HTR-8/SVneo (cell line): Measurements from ENCODE around the gene GRK2.
A peak's percentile ranks its signal among the peaks of the same experiment; 100 is the strongest.

Experiments
- DNase-seq: peaks from one replicate; pipeline ENCODE4 v3.0.0; 2011; ENCODE audit warnings: low spot score, mixed read lengths; ENCODE audit not compliant: insufficient read length
- FAIRE-seq: peaks from 2 replicates; lab custom pipeline; 2011; peaks lifted over from hg19 to GRCh38; lab: Jason Lieb, UNC

GRK2 gene

DNA sequence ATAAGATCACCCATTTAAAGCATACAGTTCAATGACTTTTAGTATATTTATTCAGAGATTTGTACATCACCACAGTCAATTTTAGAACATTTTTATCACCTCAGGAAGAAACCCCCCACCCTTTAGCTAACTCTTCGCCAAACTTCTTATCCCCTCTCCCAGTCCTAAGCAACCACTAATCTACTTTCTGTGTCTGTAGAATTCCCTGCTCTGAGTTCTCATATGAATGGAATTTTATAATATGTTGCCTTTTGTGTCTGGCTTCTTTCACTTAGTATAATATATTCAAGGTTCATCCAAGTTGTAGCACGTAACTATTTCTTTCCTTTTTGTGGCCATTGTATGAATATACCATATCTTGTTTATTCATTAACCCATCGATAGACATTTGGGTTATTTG is 26.4 kb downstream of the GRK2 start:
- FAIRE-seq = no peak
- no peak for DNase-seq

DNA sequence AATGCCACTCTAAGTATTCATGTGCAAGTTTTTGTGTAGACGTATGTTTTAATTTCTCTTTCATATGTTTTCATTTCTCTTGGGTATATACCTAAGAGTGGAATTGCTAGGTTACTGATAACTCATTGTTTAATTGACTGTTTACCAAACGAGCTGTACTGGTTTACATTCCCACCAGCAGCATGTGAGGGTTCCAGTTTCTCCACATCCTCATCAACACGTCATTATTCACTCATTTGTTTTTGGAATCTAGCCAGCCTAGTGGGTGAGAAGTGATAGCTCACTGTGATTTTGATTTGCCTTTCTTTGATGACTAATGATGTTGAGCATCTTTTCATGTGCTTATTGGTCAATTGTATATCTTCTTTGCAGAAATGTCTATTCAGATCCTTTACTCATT is 26.8 kb downstream of the GRK2 start:
- DNase-seq (no peak), FAIRE-seq (no peak)

DNA sequence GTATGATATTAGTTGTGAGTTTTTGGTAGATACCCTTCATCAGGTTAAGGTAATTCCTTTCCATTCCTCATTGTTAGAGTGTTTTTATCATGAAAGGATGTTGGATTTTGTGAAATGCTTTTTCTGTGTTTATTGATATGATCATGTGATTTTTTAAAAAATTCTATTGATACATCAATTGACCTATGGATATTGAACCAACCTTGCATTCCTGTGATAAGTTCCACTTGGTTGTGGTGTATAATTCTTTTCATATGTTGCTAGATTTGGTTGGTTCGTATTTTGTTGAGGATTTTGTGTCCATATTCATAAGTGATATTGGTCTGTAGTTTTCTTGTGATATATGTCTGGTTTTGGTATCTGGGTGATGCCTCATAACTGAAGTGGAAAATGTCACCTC is 29.6 kb downstream of the GRK2 start:
- FAIRE-seq = no peak
- DNase-seq = no peak

DNA sequence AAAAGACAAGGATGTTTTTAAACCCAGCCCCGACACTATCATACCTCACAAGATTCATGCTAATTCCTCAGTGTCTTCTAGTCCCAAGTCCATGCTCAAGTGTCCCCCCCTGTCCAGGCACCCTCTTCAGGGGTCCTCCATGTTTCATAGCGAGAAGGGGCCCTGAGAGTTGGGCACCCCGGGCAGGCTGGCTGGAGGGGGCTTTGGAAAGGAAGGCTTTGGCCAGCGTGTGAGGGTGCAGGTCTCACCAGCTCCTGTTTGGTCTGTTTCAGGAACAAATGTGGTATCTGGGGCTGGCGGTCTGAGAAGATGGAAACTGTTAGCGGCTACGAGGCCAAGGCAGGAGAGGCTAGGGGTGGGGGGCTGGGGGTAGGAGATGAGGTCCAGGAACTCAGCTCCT is 32.5 kb downstream of the GRK2 start:
- DNase-seq = no peak
- no peak for FAIRE-seq

DNA sequence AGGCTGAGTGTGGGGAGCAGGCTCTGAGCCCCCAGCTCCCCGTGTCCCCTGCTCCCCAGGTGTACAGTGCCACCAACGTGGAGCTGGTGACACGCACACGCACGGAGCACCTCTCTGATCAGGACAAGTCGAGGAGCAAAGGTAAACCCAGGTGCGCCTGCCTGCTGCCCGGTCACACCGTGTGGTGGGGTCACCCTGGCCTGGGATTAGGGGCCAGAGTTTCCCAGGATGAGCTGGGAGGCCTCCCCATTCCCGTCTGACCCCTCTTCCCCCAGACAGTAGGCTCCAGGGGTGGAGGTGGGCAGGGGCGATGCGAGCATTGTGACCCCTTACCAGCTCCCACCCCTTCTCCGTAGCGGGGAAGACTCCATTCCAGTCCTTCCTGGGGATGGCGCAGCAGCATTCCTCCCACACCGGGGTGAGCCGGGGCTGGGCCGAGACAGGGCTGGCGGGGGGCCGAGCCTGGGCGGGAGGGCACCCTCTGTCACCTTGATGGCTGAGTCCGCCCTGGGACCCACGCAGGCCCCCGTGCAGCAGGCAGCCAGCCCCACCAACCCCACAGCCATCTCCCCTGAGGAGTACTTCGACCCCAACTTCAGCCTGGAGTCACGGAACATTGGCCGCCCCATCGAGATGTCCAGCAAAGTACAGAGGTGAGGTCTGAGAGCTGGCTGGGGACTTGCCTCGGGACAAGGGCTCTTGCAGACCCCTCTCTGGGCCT is 33.4 kb downstream of the GRK2 start:
- no peak for DNase-seq
- FAIRE-seq = peak; percentile 31

DNA sequence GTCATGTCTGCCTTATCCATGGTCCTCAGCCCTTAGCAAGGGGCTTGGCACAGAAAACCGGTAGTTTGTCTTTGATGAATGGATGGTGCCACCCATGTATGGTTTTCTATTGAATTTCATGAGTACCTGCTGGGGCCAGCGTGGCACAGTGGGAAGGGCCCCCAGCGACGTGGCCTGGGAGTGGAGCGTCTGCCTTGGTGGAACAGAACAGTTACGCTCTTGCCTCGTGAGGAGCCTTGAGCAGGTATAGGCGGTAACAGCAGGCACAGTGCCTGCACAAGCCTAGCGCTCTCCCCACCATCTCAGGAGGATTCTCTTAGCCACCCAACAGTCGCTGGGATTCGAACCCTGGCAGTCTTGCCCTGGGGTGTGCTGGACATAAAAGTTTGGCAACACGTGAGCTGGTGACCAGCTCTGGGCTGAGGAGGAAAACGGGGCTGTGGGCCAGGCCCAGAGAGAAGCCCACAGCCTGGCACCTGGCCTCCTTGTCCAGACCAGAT is 34.0 kb downstream of the GRK2 start:
- FAIRE-seq (peak; percentile 31), DNase-seq (no peak)

DNA sequence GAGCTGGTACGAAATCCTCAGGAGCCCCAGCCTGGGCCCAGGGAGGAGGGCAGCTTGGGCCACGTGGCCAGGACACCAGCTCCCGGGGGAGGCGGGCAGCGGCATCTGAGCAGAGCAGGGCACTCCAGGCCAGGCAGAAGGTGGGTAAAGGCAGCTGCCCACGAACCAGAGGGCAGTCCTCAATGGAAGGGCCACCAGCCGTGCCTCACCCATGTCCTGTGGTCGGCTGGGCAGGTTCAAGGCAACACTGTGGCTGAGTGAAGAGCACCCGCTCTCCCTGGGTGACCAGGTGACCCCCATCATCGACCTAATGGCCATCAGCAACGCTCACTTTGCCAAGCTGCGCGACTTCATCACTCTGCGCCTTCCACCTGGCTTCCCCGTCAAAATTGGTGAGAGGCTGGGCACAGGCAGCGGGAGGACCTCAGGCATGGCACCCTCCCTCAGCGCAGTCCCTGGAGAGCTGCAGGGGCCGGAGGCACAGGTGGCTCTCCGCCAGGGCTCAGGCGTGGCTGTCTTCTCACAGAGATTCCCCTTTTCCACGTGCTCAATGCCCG is 34.6 kb downstream of the GRK2 start:
- FAIRE-seq (peak; percentile 31), DNase-seq (no peak)

DNA sequence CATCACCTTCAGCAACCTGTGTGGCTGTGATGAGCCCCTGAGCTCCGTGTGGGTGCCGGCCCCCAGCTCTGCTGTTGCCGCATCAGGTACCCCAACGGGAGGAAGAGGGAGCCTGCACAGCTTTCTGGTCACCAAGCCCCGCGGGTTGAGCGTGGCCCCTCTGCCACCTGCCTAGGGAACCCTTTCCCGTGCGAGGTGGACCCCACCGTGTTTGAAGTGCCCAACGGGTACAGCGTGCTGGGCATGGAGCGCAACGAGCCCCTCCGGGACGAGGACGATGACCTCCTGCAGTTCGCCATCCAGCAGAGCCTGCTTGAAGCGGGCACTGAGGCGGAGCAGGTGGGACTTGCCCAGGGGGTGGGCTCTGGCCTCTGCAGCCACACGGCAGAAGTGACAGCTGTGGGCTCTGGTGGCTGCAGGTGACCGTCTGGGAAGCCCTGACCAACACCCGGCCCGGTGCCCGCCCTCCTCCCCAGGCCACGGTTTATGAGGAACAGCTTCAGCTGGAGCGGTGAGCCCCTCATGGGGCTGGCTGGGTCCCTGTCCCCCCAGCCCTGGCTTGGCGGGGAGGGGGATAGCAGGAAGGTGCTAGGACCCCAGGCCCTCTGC is 35.1 kb downstream of the GRK2 start:
- no peak for DNase-seq
- no peak for FAIRE-seq

DNA sequence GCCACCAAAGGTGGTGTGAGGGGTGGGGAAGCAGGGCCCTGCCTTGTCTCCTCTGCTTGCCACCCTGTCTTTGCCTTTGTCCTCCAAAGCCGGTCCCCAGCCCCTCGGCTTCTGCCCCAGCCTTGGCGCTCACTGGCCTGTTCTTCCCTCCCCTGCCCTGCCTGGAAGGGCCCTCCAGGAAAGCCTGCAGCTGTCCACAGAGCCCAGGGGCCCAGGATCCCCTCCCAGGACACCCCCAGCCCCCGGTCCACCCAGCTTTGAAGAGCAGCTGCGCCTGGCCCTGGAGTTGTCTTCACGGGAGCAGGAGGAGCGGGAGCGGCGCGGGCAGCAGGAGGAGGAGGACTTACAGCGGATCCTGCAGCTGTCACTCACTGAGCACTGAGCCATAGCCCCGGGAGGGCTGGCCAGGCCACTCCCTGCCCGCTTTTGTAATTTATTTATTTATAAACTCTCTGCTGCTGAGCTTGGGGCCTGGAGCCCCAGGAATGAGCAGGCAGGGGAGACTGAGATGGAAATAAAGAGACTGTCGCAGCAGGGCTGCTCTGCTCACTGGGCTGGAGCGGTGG is 35.8 kb downstream of the GRK2 start:
- FAIRE-seq (no peak), DNase-seq (no peak)

DNA sequence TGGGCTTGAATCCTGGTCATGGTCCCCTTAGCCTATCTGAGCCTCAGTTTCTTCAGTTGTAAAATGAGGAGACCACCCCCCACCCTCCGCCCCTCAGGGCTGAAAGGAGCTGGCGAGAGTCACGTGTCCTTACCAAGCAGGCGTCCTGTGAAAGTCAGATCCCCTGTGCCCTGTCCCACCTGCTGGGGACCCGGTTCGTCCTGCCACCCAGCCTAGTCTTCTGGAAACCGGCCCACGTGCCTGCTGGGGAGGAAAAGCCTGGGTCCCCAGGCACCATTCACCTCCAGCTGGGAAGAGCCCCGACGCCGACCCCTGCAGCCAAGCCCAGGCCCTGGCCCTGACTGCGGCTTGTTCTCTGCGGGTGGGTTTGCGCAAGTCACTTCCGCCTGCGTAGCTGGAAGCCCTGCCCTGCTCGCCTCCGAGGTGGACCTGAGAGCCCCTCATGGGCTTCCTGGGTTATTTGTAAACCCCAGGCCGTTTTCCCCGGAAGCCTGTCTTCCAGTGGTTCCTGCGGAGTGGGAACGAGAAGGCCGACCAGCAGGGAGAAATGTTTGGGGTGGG is 36.4 kb downstream of the GRK2 start:
- DNase-seq = no peak
- no peak for FAIRE-seq

DNA sequence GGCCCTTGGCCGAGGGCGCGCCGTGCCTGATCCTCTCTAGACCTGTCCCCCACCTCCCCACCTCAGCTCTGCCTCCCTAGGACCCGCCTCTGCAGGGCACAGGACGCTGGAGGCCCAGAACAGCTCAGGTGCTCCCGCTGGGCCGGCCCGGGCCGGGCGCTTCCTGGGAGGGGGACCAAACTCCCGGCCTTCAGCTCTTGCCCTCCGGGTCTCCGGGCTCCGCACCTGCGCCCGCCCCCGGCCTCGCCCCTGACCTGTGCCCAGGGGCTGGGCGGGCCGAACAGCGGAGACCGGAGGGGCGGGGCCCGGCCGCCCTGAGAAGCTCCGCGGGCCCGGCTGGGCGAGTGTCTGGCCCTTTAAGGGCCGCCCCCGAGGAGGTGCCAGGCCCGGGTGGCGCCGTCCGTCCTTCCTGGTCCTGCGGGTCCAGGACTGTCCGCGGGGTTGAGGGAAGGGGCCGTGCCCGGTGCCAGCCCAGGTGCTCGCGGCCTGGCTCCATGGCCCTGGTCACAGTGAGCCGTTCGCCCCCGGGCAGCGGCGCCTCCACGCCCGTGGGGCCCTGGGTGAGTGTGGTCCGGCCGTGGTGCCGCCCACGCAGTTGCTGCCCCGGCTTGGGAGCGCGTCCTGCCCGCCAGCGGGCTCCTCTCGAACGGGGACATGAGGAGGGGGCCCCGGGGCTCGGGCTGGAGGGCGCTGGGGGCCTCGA is 37.0 kb downstream of the GRK2 start, which contains the start of gene SSH3:
Gene SSH3 (plus strand): TSS at position 399 of the 703 bp plus-strand sequence. CDS start 96 bp downstream, at position 495.
- peak; percentile 85 for DNase-seq

DNA sequence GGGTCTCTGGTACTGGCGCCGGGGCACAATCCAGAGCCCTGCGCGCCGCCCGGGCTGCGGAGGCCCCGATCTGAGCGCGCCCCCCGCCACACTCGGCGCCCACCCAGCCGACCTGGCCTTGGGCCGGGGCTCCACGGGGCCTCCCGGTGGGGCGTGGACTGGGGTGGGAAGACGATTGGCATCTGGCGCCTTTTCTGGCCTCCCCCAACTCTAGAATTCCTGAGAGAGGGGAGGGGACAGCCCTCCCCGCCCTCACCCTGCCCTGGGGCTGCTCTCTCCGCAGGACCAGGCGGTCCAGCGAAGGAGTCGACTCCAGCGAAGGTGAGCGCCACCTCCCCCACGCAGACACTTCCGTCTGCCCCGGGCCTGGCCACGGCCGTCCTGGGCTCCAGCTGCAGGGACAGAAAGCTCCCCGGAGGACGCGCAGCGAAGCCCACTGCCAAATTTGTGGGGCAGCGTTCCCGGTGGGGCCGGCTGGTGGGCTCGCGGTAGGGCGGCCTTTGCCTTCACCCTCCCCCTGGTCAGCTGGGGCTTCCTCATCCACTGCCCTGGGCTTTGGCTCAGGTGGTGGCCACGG is 37.6 kb downstream of the GRK2 start:
- peak; percentile 98 for FAIRE-seq
- DNase-seq = peak; percentile 57

More for the DNA sequence above, 37.0 kb downstream of the GRK2 start, which contains the start of gene SSH3:
- no peak for FAIRE-seq

DNA sequence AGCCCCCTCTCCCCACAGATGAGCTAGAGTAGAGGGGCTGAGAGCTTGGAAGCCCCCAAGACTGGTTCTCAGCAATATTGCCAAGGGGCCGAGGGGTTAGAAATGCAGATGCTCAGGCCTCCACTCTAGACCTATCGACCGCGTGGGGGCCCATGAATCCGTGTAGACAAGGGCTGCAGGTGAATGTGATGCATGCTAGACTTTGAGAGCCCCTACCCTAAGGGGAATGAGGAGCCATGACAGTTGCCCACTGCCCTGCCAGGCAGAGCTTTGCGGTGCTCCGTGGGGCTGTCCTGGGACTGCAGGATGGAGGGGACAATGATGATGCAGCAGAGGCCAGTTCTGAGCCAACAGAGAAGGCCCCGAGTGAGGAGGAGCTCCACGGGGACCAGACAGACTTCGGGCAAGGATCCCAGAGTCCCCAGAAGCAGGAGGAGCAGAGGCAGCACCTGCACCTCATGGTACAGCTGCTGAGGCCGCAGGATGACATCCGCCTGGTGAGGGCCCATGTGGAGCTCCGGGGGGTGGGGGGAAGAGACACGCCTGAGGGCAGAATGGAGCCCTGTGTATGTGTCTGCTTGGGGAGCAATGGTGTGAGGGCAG is 38.3 kb downstream of the GRK2 start:
- FAIRE-seq = peak; percentile 55
- DNase-seq = no peak

DNA sequence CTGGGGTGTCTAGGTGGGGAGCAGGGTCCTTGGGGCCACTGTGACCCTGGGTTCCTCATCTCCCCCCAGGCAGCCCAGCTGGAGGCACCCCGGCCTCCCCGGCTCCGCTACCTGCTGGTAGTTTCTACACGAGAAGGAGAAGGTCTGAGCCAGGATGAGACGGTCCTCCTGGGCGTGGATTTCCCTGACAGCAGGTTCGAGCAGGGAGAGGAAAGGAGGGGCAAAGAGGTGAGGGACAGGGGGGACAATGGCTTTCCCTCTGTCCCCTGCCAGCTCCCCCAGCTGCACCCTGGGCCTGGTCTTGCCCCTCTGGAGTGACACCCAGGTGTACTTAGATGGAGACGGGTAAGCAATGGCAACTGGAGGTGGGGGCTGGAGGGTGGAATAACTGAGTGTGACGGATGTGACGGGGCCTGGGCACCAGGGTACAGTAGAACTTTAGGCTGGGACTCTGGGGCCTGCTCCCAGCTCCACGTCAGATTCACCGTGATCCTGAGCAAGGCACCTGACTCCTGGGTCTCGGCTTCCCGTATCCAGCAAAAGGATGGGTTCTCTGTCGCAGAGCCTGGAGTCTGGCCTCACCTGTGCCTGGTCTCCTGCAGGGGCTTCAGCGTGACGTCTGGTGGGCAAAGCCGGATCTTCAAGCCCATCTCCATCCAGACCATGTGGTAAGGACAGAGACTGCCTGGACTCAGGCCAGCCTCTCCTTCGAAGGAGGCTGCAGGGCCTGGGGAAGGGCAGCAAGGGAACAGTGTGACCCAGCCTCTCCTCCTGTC is 40.7 kb downstream of the GRK2 start:
- FAIRE-seq = no peak
- no peak for DNase-seq

DNA sequence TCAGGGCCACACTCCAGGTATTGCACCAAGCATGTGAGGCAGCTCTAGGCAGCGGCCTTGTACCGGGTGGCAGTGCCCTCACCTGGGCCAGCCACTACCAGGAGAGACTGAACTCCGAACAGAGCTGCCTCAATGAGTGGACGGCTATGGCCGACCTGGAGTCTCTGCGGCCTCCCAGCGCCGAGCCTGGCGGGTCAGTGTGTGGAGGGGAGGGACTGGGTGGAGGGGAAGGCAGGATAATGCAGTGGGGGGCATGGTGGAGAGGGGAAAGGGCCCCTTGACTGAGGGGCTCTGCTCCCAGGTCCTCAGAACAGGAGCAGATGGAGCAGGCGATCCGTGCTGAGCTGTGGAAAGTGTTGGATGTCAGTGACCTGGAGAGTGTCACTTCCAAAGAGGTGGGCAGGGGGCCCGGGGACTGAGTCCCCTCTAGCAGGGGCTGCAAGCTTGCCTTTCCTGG is 41.3 kb downstream of the GRK2 start:
- FAIRE-seq (peak; percentile 65), DNase-seq (no peak)

DNA sequence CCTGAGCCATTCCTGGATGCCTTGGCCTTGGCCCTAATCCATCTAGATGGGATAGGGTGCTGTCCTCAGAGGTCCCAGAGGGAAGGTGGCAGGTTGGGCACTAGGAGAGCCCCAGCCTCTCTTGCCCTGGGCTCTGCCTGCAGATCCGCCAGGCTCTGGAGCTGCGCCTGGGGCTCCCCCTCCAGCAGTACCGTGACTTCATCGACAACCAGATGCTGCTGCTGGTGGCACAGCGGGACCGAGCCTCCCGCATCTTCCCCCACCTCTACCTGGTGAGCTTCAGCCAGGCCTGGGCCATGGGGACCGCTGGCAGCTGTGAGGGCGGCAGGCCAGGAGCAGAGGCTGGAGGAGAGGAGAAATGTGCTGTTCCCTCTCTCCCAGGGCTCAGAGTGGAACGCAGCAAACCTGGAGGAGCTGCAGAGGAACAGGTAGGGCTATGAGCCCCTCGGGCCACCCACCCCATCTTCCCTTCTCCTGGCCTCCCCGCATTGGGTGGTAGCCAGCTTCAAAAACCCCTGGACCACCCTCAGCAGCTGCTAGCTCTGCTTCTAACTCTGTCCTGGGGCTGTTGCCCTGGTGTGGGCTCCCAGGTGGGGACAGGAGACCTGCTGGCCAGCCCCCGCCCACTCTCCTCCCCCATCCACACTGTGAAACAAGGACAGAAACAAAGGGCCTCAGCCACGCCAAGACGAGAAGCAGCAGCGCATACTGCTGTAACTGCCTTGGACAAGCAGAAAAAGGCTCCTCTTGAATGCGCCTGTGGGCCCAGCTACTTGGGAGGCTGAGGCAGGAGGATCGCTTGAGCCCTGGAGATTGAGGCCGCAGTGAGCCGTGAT is 42.0 kb downstream of the GRK2 start:
- no peak for DNase-seq
- FAIRE-seq = peak; percentile 26

DNA sequence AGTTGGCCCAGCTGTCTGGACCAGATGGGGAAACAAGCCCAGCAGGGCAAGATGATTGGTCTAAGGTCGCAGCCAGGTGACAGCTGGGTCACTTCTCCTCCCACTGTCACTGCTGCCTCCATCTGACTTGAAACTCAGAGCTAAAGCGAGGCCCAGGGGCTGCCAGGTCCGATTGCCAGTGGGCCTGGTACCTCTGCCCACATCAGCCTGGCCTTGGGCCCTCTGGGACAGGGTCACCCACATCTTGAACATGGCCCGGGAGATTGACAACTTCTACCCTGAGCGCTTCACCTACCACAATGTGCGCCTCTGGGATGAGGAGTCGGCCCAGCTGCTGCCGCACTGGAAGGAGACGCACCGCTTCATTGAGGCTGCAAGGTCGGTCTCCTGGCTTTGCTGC is 42.9 kb downstream of the GRK2 start:
- FAIRE-seq = no peak
- no peak for DNase-seq

DNA sequence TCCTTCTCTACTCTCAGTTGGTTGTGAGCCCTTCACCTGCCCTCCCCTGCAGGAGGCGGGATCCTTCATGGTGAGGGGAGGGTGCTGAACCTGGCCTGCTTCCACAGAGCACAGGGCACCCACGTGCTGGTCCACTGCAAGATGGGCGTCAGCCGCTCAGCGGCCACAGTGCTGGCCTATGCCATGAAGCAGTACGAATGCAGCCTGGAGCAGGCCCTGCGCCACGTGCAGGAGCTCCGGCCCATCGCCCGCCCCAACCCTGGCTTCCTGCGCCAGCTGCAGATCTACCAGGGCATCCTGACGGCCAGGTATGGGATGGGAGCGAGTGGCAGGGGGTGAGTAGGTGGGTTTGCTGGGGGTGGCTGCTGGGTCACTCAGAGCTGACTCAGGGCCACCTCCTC is 43.4 kb downstream of the GRK2 start:
- DNase-seq = no peak

More for the DNA sequence above, 43.4 kb downstream of the GRK2 start:
- peak; percentile 23 for FAIRE-seq
